ENCODE data around the gene RHBDL2.
A peak's percentile ranks its signal among the peaks of the same experiment; 100 is the strongest.
"Not testable (repeated sequence)": the region's sequence is repeated elsewhere in the genome, so short reads cannot be mapped to it uniquely, and the experiment has no call there.

Gene RHBDL2, protein sequence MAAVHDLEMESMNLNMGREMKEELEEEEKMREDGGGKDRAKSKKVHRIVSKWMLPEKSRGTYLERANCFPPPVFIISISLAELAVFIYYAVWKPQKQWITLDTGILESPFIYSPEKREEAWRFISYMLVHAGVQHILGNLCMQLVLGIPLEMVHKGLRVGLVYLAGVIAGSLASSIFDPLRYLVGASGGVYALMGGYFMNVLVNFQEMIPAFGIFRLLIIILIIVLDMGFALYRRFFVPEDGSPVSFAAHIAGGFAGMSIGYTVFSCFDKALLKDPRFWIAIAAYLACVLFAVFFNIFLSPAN

DNA sequence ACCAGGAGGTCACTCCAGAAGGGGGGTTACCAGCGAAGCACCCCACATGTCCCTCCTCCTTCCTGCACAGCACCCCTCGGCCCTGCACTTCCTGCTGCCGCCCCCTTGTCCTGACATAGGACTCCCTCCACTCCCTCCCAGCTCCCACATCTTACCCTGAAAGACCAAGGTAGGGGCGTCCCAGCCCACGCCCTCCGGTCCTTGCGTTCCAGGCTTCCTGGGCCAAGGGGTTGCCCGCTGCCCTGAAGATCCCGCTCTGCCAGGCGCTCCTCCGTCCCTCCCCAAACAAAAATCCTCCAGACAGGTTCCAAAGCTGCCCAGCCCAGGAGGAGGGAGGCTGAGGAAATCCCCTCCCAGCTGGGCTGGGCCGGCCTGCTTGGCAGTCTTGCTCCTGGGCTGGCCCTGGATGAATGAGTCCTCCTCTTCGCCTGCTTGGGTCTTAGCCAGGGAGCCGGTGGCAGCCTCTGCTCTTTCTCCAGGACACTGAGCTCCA, at the start of gene RHBDL2:
RHBDL2 (minus strand) TSS at position 304 of the 493 bp plus-strand sequence. CDS start 22,618 bp downstream, outside the sequence.
- DNase-seq = no peak

DNA sequence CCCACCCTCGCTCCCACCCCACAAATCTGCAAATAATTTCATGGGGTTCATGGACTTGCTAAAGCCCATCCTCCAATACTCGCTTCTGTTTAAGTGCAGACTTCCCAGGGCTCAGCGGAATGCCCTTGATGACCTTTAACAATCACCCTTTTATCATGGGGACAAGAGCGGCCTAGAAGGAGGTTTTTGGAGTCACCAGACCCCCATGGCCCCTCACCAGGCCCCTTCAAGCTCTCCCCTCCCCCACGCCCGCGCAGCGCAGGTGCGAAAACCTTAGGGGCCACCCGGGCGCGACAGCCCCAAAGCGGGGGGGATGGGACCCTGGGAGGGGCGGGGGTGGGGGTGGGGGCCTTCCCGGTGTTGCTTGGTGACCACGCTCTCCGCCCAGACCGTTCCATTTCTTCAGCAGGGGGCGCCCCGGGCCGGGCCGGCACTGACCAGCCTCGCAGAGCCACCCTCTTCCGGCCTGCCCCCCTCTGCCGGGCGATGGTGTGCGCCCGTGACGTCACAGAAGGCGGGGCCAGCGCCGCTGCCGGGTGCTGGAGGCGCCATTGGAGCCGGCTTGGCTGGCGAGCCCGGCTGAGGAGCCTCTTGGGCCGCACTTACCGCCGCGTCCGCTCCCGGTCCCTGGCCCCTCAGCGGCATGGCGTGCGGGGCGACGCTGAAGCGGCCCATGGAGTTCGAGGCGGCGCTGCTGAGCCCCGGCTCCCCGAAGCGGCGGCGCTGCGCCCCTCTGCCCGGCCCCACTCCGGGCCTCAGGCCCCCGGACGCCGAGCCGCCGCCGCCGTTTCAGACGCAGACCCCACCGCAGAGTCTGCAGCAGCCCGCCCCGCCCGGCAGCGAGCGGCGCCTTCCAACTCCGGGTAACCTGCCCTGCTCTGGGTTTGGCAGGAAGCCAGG, 49.4 kb upstream of the RHBDL2 start, which contains the start of gene AKIRIN1:
AKIRIN1 (plus strand) TSS at position 539 of the 900 bp plus-strand sequence; CDS start at position 644, 105 bp downstream.
- DNase-seq = peak; percentile 97

DNA sequence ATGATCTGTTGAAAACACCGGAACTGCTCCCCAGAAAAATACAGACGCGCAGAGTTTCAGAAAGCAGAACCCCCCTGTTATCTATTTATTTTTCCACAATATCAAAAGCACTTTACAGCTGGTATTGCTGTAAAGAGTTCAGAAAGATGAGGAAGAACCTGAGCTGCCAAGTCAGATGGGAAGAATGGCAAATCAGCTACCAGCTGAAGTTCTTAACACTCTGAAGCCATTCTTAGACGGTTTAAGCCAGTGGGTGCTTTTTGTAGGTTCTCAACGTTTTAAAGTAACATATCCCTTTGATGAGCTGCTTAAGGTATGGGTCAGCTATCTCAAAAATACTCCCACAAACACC, 48.7 kb upstream of the RHBDL2 start:
- no peak for DNase-seq

DNA sequence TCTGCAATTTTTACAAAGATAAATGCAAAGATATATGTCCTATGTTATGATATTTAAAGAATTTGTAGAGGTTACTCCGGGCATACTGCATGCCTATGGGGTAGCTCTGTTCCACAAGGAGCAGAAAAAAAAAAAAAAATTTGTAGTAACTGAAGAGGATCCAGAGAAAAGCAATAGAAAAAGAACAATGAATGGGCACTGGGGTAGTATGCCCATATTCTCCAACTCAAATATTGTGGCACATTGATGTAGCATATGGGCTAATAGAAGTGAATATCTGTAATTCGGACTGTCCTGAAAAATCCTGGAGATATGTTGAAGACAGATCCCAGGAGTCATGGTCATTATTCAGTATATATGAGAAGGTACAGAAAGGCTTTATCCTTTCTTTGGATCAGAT, 48.3 kb upstream of the RHBDL2 start:
- DNase-seq = no peak

DNA sequence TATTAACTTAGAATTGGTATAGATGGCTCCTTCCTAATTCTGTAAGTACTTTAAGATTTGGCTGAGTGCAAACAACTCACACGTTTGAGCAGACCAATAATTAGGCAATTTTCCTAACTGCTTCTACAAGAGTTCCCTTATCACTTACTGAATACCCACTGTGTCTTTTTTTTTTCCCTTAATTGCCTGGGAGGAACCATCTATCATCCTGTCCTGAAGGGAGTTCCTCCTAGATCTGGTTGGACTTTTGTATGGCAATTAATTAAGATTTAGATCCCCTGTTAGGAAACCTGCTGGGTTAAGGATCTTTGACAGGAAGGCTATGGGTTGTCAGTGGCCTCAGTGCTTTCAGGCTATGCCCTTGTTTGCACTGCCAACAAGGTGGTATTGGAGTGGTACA, 37.8 kb upstream of the RHBDL2 start:
- DNase-seq = not testable (repeated sequence)

DNA sequence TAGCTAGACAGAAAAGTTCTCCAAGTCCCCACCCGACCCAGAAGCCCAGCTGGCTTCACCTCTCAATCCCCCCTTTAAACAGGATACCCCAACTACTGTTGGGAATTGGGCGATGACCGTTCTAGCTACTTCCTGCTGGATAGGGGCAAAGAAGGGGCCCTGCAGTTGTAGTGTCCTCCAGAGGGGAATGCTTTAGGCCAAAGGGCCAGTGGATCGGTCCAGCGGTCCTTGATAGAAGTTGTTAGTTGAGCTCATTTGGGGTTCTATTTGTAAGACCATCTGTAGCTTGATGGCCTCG, 36.6 kb upstream of the RHBDL2 start:
- DNase-seq = not testable (repeated sequence)

GRCh38 chr1:38977399-38978244, 36.0 kb upstream of the RHBDL2 start:
- DNase-seq = not testable (repeated sequence)

- no peak for DNase-seq
Observed at GRCh38 chr1:38973659-38974437, 32.2 kb upstream of the RHBDL2 start.

DNA sequence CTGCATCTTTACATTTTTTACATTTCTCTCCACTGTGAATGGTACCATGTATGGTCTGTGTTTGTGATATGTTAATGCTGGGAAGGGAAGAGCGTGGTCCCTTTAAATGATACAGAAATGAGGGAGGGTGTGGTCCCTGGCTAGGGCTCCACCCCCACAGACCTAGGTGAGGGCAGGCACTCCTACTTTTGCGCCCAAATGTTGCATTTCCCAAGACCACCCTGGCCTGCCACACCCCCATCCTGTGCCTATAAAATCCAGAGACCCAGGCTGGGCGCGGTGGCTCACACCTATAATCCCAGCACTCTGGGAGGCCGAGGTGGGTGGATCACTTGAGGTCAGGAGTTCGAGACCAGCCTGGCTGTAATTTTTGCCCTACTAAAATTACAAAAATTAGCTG, 31.5 kb upstream of the RHBDL2 start:
- DNase-seq = not testable (repeated sequence)

DNA sequence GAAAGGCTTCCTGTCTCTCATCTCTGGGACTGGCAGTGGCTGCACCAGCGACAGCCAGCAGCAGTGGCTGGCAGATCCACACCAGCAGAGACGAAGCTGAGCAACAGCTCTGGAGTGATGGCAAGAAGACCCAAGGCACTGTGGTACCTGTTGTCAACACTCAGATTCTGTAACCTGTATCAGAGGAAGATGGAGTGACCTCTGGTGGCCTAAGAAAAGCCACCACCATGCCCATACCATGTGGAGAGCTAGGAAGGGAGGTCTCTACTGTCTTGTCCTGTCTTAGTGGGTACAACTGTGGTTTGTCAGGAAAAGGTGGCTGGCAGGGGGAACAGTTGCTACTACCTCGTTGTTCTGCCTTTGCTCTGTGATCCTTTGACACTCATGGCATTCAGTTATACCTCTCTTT, 22.5 kb upstream of the RHBDL2 start:
- no peak for DNase-seq

DNA sequence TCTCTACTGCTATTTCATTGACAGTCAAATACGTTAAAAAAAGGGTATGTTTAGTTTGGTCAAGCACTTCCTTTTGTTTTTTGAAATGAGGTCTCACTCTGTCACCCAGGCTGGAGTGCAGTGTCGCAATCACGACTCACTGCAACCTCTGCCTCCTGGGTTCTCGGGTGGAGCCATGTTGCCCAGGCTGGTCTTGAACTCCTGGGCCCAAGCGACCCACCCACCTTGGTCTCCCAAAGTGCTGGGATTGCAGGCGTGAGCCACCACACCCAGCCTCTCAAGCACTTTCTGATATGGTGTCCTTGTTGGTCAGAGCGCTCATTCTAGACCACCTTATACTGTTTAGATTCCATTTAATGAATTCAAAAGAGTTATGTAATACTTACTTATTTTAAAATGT, 20.9 kb upstream of the RHBDL2 start:
- DNase-seq = no peak

DNA sequence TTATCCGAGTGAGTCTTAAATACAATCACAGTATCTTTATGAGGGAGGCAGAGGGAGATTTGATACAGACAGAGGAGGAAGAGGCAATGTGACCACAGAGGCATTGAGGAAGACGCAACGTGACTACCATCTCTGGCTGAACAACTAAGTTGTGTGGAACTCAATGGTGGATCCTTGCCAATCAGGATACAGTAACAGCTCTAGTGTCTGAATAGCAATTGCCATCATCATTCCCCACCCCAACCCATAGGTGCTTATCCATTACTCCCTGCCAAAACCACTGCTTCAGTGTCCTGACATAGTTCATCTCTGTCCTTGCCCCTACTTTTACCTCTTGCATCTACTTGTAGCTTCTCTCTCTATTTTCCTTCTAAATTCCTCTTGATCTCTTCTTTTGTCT, 20.5 kb upstream of the RHBDL2 start:
- DNase-seq = no peak

DNA sequence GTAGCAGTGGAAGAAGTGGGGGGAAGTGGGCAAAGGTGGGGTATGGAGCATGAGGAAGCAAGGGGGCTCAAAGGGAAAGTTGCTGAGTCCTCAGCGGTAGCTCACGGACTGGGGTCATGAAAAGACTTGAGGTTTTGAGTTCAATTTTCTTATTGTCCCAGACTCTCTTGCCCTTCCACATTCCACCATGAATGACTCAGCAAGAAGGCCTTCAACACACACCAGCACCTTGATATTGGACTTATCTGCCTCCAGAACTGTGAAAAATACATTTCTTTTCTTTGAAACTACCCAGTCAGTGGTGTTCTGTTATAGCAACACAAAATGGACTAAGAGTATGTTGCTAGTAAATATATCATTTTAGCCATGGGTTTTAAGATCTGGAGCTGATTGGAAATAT, 17.3 kb upstream of the RHBDL2 start:
- no peak for DNase-seq

DNA sequence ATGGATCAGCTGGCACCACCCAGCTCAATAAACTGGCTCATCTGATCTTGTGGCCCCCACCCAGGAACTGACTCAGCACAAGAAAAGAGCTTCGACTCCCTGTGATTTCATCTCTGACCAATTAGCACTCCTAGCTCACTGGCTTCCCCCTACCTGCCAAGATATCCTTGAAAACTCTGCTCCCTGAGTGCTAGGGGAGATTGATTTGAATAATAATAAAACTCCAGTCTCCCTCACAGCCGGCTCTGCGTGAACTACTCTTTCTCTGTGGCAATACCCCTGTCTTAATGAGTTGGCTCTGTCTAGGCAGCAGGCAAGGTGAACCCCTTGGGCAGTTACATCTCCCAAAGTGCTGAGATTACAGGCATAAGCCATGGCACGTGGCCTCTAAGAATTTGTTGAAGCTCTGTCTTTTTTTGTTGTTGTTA, 11.8 kb upstream of the RHBDL2 start:
- DNase-seq = no peak

DNA sequence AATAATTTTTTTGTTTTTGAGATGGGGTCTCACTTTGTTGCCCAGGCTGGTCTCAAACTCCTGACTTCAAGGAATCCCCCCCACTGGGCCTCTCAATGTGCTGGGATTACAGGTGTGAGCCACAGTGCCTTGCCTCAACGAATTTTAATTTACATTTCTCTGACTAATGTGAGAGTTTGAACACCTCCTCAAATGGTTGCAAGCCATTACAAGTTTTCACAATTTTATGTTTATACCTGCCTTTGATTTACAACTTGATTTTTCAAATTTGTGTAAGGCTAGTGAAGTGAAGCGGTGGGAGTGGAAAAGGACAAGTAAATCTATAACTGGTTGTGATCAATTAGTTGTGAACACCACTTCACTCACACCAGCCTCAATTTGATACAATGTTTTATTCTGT, 8.9 kb upstream of the RHBDL2 start:
- DNase-seq = no peak

GRCh38 chr1:38944547-38944946, 2.9 kb upstream of the RHBDL2 start:
- DNase-seq = no peak

GRCh38 chr1:38942664-38943428, 1.2 kb upstream of the RHBDL2 start:
- DNase-seq = no peak

DNA sequence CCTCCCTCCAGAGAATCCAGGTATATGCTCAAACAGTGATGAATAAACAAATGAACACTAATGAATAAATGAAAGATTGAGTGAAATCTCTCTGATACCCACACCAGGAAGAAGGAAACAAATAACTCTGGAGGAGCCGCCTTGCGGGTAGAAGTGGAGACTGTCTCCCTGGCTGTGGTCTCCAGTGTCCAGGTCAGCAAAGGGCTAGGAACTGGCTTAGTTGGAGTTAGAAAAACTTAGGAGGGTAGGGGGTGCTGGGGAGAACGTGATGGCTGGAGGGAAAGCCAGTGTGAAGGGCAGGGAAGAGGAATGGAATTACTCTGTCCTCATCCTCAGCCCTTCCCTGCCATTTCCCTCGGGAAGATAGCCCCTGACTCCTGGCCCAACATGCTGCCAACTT, 537 bp downstream of the RHBDL2 start:
- DNase-seq = no peak

DNA sequence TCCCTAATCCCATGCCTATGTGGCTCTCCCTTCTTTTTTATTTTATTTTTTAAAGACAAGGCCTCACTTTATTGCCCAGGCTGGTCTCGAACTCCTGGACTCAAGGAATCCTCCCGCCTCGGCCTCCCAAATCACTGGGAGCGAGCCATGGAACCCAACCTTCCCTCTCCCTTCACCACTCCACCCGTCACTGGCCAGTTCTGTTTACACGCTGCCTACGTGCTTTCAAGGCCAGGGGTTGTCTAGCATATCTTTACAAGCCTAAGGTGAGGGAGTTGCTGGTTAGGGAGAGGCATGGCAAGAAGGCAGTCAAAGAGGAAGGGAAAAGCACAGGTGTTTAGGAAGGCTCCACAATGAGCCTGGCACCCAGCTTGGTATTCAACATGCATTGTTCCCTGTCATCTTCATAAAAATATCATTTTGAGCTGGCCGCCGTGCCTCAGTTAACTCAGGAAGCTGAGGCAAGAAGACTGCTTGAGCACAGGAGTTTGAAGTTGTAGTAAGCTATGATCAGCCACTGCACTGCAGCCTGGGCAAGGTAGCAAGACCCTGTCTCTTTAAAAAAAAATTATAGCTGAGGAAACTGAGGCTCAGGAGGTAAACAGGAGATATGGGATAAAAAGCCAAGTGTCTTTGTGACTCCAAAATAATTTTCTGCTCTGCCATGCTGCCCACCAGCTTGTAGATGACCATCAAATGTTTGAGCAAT, 1.1 kb downstream of the RHBDL2 start:
- no peak for DNase-seq

DNA sequence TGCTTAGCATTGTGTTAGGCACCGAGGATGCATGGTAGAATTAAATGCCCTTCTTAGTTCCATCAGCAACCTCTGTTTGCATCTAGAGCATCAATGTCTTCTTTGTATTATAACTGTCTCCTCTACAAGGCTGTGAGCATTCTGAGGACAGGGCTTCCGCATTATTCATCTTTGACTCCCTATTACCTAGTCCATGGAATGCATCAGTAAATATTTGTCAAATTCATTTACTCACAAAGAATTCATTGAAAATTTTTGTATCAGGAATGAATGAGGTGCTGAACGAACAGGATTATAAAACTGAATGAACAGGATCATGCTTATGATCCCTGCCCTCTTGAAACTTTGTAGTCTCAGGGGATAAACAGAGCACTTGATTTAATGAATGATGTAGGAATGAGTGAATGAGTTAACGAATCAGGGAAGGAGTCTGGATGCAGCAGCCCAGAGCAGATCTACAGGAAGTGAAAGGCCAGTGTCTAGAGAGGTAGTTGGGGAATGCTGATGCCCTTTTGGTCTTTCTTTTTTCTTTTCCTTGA, 2.8 kb downstream of the RHBDL2 start:
- DNase-seq = no peak

DNA sequence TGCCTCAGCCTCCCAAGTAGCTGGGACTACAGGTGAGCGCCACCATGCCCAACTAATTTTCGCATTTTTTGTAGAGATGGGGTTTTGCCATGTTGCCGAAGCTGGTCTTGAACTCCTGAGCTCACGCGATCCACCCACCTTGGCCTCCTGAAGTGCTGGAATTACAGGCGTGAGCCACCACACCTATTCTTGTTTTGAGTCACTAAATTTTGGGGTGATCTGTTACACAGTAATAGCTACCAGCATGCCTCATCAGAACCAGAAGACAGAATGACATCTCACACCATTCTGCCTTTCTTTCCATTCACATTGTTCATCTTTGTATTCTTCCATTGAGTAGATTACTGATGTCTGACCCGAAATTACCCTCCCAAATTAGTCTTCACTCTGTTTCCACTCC, 9.1 kb downstream of the RHBDL2 start:
- DNase-seq = no peak
